ENCODE results near the gene IL12B.

- TF ChIP-seq POLR2A (IDR thresholded peaks at IDR 0.05; ENCODE audit: low read depth, low read length) (no peak), CTCF (conservative IDR thresholded peaks at IDR 0.05; ENCODE audit: low read depth, low read length) (no peak), RCOR1 (IDR thresholded peaks at IDR 0.05; ENCODE audit: insufficient replicate concordance, low read length) (no peak), USF2 (IDR thresholded peaks at IDR 0.05; ENCODE audit: low read depth, low read length) (no peak), MAFK (IDR thresholded peaks at IDR 0.05; ENCODE audit: low read depth, low read length) (no peak), RAD21 (IDR thresholded peaks at IDR 0.05; ENCODE audit: low read length) (no peak), CHD1 (IDR thresholded peaks at IDR 0.05; ENCODE audit: low read depth, low read length) (no peak), ELK1 (IDR thresholded peaks at IDR 0.05; ENCODE audit: borderline replicate concordance, low read depth, low read length) (no peak)
Observed at GRCh38 chr5:159311063-159311462, 19.2 kb downstream of the IL12B start.

Measured in IMR-90 (cell line).